DMS153 treated with DMSO at 0.1 percent for 48 hours (cell line): ENCODE data around the gene SLC25A36.

Experiments used
- DNase-seq: peaks from one replicate; lab custom pipeline; 2025; ENCODE audit not compliant: unreplicated experiment; lab: John Stamatoyannopoulos, UW

SLC25A36 gene, protein sequence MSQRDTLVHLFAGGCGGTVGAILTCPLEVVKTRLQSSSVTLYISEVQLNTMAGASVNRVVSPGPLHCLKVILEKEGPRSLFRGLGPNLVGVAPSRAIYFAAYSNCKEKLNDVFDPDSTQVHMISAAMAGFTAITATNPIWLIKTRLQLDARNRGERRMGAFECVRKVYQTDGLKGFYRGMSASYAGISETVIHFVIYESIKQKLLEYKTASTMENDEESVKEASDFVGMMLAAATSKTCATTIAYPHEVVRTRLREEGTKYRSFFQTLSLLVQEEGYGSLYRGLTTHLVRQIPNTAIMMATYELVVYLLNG

DNA sequence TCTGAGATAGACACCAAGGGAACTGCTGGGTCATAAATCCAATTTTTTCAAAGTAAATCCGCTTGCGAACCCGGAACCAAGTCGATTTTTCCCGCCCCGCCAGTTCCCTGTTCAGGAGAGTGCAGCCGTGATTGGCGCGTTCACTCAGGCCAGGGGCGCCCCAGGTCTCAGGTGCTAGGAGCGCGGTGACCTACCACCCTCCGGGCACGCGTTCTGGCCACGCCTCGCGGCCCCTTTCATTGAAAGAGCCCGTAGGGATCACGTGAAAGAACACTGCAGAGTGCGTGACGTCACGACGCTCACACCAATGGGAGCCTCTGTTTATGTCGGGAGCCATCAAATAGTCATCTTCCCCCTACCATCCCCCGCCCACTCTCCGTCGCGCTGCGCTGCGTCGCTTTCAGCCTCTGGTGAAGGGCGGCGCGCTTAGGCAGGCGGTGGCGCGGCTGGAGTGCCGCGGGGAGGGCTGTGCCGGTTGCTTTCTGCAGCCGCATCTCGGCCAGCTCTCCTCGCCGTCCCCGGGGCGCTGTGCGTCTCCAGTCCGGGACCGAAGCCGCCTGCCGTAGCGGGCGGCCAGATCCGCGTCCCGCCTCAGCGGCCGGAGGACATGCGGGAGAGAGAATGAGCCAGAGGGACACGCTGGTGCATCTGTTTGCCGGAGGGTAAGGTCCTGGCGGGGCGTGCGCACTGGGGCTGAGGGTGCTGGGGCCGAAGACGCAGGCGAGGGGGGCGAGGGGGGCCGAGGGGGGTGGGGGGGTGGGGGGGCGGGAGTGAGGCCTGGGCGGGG, at the start of gene SLC25A36:
Gene SLC25A36 (plus strand): TSS at position 403 of the 787 bp plus-strand sequence. CDS start 219 bp downstream, at position 622.
- peak; percentile 98 for DNase-seq

DNA sequence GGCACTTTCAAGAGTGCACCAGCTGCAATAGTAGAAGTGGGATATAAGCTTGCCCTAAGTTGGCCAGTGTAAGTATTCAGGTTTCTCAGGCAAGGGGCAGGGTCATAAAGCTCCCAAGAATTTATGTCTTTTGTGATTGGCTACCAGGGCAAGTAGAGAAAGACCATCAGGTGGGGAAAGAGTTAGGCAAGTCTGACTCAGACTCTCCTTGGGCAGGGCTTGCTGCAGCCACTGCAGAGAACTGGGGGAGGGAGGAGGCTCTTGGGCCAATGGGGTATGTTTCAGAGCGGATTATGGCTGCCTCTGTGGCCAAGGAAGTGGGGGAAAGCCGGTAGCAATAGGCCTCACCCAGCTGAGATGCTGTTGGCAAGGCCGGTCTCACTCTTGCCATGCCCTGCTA, 44.6 kb upstream of the SLC25A36 start:
- DNase-seq: no peak

DNA sequence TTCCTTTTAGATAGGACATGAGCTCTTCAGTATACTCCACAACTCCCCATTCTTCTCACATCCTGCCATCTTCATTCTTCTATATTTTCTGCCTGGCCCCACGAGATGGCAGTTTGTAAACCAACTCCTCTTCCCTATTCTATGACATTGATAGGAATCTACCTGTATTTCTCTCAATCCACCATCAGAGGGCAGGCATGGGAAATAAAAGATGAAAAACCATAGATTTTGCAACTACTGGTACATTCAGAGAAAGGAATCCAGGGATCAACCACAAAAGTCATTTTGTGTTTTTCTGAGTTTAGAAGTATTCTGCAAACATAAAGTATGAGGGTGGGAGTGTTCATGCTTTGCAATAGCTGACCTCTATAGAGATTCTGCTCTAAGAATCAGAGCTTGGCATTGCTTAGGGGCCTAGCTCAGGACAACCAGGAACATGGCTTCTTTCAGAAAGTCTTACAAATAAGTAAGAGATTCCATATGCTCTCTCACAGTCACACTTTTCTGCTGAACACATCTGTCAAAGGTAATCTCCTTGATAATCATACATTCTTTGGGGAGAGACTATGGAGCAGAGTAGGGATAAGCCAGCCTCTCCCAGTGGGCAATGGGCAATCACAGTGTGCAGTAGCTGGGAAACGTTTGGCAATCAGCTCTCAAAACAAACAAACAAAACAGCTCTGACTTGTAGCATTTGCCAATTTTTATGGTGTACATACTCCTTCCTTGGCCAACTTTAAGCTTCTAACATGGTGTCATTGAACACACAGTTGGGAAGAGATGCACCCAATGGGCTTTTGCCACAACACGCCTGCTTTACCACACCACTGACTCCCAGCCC, 43.1 kb upstream of the SLC25A36 start:
- peak; percentile 63 for DNase-seq

DNA sequence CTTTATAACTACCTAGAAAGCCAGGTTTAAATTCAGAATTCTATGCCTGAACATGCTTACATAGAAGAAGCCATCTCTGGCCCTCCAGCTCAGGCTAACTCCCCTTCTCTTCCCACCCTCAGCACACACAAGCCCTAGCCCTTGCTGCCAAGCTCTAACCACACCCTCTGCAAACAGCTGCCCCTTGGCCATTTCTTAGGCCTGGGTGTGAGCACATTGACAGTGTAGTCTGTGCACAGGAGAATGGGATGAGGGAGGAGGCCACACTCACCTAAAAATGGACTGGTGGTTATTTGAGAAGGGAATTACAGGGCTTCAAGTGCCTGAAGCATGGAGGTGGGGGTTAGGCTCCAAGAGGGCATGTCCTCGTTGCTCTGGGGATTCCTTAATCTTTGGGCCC, 42.3 kb upstream of the SLC25A36 start:
- DNase-seq: no peak

DNA sequence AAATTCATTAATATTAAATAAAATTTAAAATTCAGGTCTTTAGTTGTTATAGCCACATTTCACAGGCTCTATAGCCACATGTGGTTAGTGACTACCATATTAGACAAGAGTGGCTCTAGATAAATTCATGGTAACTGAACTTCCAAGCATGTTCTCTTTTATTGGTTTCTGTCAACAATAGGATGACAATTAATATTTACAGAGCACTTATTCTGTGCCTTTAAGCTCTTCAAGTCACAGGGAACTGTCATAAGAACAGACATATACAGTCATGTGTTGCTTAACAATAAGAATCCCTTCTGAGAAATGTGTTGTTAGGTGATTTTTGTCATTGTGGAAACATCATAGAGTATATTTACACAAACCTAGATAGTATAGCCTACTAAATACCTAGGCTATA, 38.8 kb upstream of the SLC25A36 start:
- no peak for DNase-seq

DNA sequence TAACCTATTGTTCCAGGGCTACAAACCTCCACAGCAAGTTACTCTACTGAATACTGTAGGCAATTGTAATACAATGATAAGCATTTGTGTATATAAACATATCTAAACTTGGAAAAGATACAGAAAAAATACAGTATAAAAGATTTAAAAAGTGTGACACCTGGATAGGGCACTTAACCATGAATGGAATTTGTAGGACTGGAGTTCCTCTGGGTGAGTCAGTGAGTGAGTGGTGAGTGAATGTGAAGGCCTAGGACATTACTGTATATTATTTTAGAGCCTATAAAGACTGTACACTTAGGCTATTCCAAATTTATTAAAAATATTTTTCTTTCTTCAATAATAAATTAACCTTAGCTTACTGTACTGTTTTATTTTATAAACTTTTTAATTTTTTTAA, 38.4 kb upstream of the SLC25A36 start:
- no peak for DNase-seq

DNA sequence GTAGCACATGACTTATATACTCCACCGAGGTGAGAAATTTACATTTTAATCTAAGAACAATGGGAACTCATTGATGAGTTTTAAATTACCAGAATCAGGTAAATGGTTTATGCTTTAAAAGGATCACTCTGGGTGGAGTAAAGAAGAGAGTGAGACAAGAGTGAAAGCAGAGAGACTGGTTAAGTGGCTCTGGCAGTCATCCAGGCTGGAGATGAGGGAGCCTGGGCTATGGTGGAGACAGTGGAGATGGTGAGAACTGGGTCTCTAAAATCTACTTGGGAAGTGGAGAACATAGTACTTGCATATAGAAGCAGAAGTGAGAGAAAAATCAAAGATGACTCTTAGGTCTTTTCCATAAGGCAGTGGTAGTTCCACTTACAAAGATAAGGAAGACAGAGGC, 37.1 kb upstream of the SLC25A36 start:
- no peak for DNase-seq

DNA sequence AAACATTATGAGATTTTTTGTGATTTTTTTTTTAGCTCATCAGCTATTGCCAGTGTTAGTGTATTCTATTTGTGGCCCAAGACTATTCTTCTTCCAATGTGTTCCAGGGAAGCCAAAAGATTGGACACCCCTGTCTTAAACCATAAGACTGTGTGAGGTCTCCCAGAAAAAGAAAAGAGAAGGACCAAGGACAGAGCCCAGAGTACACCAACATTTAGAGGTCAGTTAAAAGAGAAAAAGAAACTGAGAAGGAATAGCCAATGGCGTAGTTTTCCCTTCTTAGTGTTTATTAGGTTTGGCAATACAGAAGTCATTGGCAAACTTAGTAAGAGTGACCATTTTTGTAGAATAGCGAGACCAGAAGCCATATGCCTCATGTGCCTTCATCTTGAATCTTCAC, 36.1 kb upstream of the SLC25A36 start:
- DNase-seq: no peak

DNA sequence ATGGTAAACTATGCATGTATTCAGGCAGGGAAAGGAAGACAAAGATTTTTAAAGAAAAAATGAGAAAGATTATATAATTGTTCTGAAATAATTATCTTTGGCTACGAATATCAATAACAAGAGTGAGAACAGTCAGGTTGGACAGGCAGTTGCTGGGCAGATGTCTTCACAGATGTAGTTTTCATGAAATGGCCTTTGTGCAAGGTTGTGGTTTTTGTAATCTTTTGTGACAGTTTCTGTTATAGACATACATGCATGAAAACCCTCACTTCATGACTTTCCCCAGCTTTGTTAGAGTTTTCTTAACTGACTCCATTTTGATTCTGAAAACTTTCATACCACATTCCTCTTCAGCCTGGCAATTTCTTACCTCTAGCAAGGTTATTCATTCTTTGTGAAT, 34.9 kb upstream of the SLC25A36 start:
- no peak for DNase-seq

DNA sequence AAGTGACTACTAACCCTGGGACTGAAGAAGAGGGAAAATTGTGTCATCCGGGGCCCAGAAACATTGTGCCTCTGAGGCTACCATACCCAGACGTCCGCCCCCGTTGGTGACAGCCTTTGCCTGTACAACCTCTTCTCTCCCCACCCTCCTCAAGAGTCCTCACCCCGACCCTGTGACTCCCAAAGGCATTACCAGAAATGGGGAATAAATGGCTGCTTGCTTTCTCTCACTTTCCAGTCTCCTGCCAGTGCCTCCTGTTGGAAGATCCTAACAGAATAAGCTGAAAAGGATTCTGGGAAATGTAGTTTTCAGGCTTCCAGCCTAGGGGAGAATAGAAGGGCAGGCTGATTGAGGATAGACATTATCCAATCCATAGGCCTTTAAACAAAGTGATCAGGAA, 30.8 kb upstream of the SLC25A36 start:
- DNase-seq: peak; percentile 12

DNA sequence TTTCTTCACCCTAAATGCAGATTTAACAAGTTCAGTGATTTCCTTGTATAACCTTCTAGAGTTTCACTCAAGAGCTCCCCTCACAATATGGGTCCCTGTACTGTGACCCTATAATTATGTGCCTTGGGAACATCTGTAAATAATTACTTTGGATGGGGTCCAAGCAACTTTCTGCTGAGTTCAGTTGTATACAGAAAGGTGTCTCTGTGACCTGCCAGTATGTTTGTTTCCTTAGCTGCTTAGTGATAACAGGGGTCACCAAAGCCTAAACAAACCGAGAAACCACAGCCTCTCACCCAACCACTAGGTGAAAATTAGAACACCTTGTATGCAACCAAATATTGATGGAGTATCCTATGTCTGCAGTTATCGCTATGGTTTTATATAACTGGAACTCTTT, 29.8 kb upstream of the SLC25A36 start:
- peak; percentile 38 for DNase-seq

DNA sequence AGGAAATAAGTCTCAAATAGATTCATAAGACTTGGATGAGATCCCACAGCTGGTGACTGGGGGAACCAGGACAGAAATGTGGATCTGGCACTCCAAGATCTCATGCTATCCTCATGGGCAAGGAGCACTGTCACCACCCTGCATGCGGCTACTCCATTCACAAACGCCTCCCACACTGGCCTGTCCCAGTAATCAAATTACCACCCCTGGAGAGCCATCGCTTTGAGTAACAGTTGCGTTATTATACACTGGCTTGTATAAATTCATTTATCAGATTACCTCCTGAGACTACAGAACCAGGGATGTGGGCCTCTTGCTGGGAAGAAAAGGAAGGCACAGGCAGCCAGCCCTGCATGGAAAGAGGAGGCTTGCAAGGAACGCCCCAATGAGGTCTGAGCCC, 27.9 kb upstream of the SLC25A36 start:
- no peak for DNase-seq

DNA sequence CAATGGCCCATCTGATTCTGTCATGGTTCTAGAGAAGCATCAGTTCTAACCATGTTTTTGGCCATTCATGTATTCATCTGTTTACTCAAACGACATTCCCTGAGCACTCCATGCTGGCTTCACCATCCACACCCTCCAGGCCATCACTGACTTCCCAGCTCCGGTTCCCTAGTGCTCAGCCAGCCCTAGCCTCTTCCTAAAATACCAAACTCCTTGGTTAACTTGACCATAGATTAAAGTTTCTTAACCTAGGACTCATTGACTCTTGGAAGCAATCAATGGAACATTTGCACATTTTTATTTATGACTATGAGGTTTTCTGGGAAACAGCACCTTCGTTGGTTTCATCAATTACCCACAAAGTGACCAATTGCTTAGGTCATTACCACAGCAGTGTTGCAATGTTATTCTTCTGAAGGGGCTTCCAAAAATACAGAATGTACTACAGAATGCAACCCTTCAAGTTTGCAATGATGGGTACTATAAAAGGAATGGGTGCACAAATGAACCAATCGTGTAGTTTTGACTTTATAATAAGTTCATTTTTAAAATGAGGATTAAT, 27.2 kb upstream of the SLC25A36 start:
- DNase-seq: no peak

DNA sequence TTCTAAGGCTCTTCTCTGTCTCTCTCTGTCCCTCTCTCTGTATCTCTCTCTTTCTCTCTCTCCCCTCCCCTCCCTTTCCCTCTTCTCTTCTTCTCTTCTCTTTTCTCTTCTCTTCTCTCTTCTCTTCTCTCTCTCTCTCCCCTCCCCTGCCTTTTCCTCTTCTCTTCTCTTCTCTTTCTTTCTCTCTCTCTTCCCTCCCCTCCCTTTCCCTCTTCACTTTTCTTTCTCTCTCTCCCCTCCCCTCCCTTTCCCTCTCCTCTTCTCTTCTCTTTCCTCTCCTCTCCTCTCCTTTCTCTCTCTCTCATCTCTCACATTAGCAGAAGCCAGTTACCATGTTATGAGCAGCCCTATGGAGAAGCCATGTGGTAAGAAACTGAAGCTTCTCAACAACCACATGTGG, 25.0 kb upstream of the SLC25A36 start:
- DNase-seq: no peak

DNA sequence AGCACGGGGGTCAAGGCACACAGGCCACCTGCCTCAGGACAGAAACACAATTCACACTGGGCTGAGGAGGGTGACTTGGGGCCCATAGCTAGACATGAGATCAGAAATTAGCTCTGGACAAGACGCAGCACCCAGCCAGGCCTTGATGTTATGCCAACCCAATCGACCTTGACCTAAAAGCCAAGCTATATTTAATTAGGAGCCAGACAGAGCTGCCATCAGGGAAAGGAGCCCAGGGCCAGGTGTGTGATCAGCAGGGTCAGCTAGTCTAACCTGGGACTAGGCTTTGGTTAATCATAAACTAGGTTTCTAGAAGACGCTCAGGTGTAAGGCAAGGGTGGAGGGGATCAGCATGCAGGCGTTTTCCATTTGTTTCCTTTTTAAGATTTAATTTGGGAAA, 23.9 kb upstream of the SLC25A36 start:
- DNase-seq: no peak

DNA sequence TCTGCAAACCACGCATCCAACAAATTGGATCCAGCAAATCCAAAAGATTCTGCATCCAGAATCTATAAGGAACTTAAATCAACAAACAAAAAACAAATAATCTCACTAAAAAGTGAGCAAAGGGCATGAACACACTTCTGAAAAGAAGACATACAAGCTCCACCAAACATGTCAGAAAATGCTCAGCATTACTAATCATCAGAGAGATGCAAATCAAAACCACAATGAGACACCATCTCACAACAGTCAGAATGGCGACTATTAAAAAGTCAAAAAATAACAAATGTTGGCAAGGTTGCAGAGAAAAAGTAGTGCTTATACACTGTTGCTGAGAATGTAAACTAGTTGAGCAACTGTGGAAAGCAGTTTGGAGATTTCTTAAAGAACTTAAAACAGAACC, 21.6 kb upstream of the SLC25A36 start:
- no peak for DNase-seq

DNA sequence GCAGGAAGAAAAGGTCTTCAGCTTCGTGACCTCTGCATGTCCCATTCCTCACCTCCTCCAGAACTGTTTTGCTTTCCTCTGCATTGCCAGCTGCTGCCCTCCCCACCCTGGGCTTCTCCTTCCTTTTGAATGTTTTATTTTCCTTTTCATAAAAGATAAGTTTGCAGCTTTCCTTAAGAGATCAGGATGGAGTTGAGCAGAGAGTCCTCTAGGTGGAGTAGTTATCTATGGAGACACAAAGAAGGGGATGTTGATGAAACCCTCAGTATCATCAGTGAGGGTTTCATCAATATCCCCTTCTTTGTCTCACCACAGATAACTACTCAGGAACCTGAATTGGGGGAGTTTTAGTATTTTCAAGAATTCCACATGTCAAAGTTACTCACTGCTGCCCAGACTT, 19.0 kb upstream of the SLC25A36 start:
- no peak for DNase-seq

DNA sequence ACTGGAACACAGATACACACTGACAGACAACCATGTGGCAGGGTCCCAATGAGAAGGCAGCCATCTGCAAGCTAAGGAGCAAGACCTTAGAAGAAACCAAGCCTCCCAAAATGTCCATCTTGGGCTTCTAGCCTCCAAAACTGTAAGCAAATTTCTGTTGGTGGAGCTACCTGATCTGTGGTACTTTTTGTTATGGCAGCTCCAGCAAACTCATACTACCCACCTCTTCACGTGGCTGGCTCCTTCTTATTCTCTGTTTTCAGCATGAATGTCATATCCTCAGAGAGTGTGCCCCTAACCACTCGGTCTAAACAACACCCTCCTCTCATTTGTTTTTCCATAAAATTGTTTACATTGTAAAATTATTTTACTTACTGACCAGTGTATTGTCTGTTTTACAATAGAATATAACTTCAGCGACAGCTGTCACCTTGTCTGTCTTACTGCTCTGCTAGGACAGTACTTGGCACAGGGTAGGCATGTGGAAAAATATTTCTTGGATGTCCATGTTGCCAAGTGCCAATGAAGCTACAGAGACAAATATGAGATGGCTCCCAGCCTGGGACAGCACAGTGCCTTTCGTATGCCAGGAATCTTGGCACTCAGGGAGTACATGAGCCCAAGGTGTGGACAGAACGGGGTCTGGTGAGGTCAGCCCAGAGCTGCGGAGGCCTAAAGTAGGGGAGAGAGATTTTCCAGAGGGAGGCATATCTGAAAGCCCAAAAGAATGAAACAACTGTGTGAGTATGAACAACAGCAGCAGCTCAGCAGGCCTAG, 17.4 kb upstream of the SLC25A36 start:
- no peak for DNase-seq

DNA sequence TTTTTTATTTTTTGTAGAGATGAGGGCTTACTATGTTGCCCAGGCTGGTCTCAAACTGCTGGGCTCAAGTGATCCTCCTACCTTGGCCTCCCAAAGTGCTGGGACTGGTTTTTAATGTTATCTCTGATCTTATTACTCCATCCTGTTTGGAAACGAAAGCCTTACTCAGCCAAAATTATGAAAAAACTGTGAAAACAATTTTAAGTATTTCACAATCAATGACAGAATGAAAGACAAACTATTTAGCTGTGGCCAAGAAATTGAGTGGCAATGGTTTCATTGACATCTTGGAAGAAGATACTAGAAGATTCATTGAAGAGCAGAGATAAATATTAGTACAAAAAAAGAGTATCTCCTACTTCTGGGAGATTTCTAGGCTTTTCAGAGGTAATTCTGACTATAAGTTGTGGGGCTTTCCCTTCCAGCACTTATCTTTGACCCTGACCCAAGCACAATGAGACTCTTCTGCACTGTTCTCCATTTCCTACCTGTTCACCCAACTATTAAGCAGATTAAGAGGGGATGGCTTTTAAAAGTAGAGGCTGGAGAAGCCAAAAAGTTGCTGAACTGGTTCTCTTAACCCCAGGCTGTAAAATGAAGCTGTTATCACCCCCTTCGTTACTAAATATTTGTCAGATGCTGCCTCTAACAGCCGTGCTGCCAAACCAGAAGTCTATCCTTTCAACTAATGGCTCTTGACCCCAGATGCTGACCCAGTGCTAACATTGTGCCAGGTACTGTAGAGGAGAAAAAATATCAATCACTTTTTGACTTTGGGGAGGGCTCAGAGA, 14.2 kb upstream of the SLC25A36 start:
- DNase-seq: no peak

DNA sequence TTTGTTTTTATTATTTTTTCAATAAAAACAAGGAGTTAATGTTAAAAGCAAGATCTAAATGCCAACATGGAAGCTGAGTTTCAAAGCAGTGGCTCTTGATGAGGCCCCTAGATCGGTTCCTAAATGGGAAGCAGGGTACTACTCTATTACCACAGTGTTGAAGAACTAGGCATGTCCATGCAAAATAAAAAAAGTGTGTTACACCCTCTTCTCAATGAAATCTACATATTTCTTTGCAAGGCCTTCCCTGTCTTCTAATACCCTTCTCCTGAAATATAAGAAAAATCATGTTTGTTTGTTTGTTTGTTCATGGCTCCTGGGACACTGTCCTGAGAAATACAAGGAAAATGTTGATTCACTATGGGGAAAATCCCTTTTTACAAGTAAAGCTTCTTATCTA, 12.2 kb upstream of the SLC25A36 start:
- no peak for DNase-seq
